HEK293 (cell line): ENCODE results near the gene SUGP2.
A peak's percentile ranks its signal among the peaks of the same experiment; 100 is the strongest.
"Not testable (repeated sequence)": the region's sequence is repeated elsewhere in the genome, so short reads cannot be mapped to it uniquely, and the experiment has no call there.

ENCODE experiments used
- CTCF ChIA-PET: fragments of 350-600 bp; formaldehyde crosslinking; extraction: SDS; loops from one replicate; lab custom pipeline; 2021; ENCODE audit warnings: antibody characterized with exemption; lab: Yijun Ruan, JAX
- POLR2A ChIA-PET: fragments of 300-600 bp; formaldehyde crosslinking; extraction: SDS; loops from one replicate; lab custom pipeline; 2020; ENCODE audit warnings: antibody characterized with exemption, inconsistent platforms; lab: Yijun Ruan, JAX
- H3K27ac ChIP-seq: fragments of 200-500 bp; sonication (Bioruptor generic); 2 replicates; pipeline ENCODE4 v1.5.1; 2014; ENCODE audit warnings: low read depth, low read length, control low read depth, inconsistent platforms; ENCODE audit errors: extremely low read depth
- H3K36me3 ChIP-seq, 2 experiments: fragments of 200-500 bp in 1 of 2; sonication (Bioruptor generic) in 1 of 2; 1 replicate in 1 of 2; 2 replicates in 1 of 2; pipeline ENCODE4 v1.5.1; 2014 to 2017; ENCODE audit warnings: inconsistent platforms in 2 of 2, low read length in 2 of 2; ENCODE audit not compliant: control insufficient read depth in 2 of 2, insufficient read depth in 1 of 2
- H3K4me1 ChIP-seq: fragments of 200-500 bp; sonication (Bioruptor generic); 2 replicates; pipeline ENCODE4 v1.5.1; 2014; ENCODE audit warnings: mild to moderate bottlenecking, low read length, inconsistent platforms; ENCODE audit not compliant: control insufficient read depth, insufficient read depth
- H3K4me3 ChIP-seq: 2 replicates; pipeline ENCODE4 v1.5.1; 2011; ENCODE audit warnings: low read depth, mild to moderate bottlenecking, control low read depth, low read length, moderate library complexity
- H3K9me3 ChIP-seq: fragments of 200-500 bp; sonication (Bioruptor generic); 2 replicates; pipeline ENCODE4 v1.5.1; 2014; ENCODE audit warnings: low read depth, low read length, inconsistent platforms; ENCODE audit not compliant: control insufficient read depth, insufficient read depth
- ELK4 ChIP-seq: IDR thresholded peaks from 2 replicates; pipeline ENCODE4 v1.6.1; 2011; ENCODE audit warnings: mild to moderate bottlenecking, low read depth, low read length, borderline replicate concordance
- GLI4 ChIP-seq: fragments of 450-650 bp; formaldehyde crosslinking; IDR thresholded peaks from 2 replicates; pipeline ENCODE4 v1.5.1; 2016; ENCODE audit warnings: missing biosample characterization, missing genetic modification characterization
- HIC1 ChIP-seq: fragments of 450-650 bp; formaldehyde crosslinking; IDR thresholded peaks from 2 replicates; pipeline ENCODE4 v1.5.1; 2016; ENCODE audit warnings: missing biosample characterization, missing genetic modification characterization
- OVOL3 ChIP-seq: fragments of 450-650 bp; formaldehyde crosslinking; IDR thresholded peaks from 2 replicates; pipeline ENCODE4 v1.5.1; 2016; ENCODE audit warnings: missing biosample characterization, missing genetic modification characterization
- PRDM10 ChIP-seq: fragments of 450-650 bp; formaldehyde crosslinking; IDR thresholded peaks from 2 replicates; pipeline ENCODE4 v1.5.1; 2016; ENCODE audit warnings: missing biosample characterization, missing genetic modification characterization
- YY1 ChIP-seq: fragments of 450-650 bp; formaldehyde crosslinking; IDR thresholded peaks from 2 replicates; pipeline ENCODE4 v1.5.1; 2018; ENCODE audit warnings: missing biosample characterization, missing genetic modification characterization
- ZFHX2 ChIP-seq: fragments of 450-650 bp; formaldehyde crosslinking; conservative IDR thresholded peaks from 2 replicates; pipeline ENCODE4 v1.5.1; 2016; ENCODE audit warnings: missing biosample characterization, missing genetic modification characterization
- ZNF155 ChIP-seq: fragments of 450-650 bp; formaldehyde crosslinking; IDR thresholded peaks from 2 replicates; pipeline ENCODE4 v1.5.1; 2016; ENCODE audit warnings: missing biosample characterization, missing genetic modification characterization
- ZNF223 ChIP-seq: fragments of 450-650 bp; formaldehyde crosslinking; IDR thresholded peaks from 2 replicates; pipeline ENCODE4 v1.5.1; 2016; ENCODE audit warnings: missing biosample characterization, missing genetic modification characterization
- ZNF473 ChIP-seq: fragments of 450-650 bp; formaldehyde crosslinking; IDR thresholded peaks from 2 replicates; pipeline ENCODE4 v1.5.1; 2017; ENCODE audit warnings: missing biosample characterization, missing genetic modification characterization
- ZNF580 ChIP-seq: fragments of 450-650 bp; formaldehyde crosslinking; IDR thresholded peaks from 2 replicates; pipeline ENCODE4 v1.5.1; 2016; ENCODE audit warnings: missing biosample characterization, missing genetic modification characterization
- ZSCAN4 ChIP-seq: fragments of 450-650 bp; formaldehyde crosslinking; IDR thresholded peaks from 2 replicates; pipeline ENCODE4 v1.5.1; 2017; ENCODE audit warnings: missing biosample characterization, missing genetic modification characterization
- ZXDB ChIP-seq: fragments of 450-650 bp; formaldehyde crosslinking; IDR thresholded peaks from 2 replicates; pipeline ENCODE4 v1.5.1; 2016; ENCODE audit warnings: missing biosample characterization, missing genetic modification characterization
- TF ChIP-seq, protein P1 (sequence below): fragments of 450-650 bp; formaldehyde crosslinking; IDR thresholded peaks from 2 replicates; pipeline ENCODE4 v1.5.1; 2016; ENCODE audit warnings: missing biosample characterization, missing genetic modification characterization
- TF ChIP-seq, protein P2 (sequence below): fragments of 450-650 bp; formaldehyde crosslinking; IDR thresholded peaks from 2 replicates; pipeline ENCODE4 v1.5.1; 2016; ENCODE audit warnings: missing biosample characterization, missing genetic modification characterization

Gene SUGP2

GRCh38 chr19:19023376-19023775 is 9.9 kb downstream of the SUGP2 start:
- H3K36me3 ChIP-seq: peaks cover 77 to 81% of the 10 kb centered on the region in 2 experiments
- POLR2A ChIA-PET, H3K4me3 ChIP-seq, H3K4me1 ChIP-seq, H3K9me3 ChIP-seq, H3K27ac ChIP-seq: not testable (repeated sequence)
- 0 out of 2 replicates have a peak, but pooled peaks have one; percentile 17 for TF ChIP-seq PRDM10
- CTCF ChIA-PET: interaction anchor here (0.6 to 0.9 kb wide), 3 partner anchors 38 to 153 kb away, joined by 3 read pairs; no protein-coding TSS in a partner anchor

- no peak overlapping the region for H3K27ac ChIP-seq
- CTCF ChIA-PET: interaction anchor here (0.6 to 1.8 kb wide), 3 partner anchors 35 to 125 kb away, joined by 3 to 4 read pairs (median 4); no protein-coding TSS in a partner anchor
- POLR2A ChIA-PET: no interaction called here
Measured at GRCh38 chr19:19022380-19022961, 10.8 kb downstream of the SUGP2 start.

More at GRCh38 chr19:19022380-19022961, 10.8 kb downstream of the SUGP2 start:
- Histone ChIP-seq H3K36me3 (peaks cover 80 to 81% of the 10 kb centered on the region in 2 experiments), H3K4me1 (no peaks in the 10 kb centered on the region), H3K9me3 (no peaks in the 10 kb centered on the region), H3K4me3 (no peak overlapping the region)
- TF ChIP-seq HIC1: no peak
- no peak for TF ChIP-seq GLI4 (tag by site-specific recombination)
- TF ChIP-seq ZNF473 (tag by site-specific recombination): no peak
- no peak for TF ChIP-seq ZSCAN4 (tag by site-specific recombination)
- TF ChIP-seq ZXDB (tag by site-specific recombination): no peak
- TF ChIP-seq ZFHX2 (tag by site-specific recombination): no peak
- TF ChIP-seq, protein P1, sequence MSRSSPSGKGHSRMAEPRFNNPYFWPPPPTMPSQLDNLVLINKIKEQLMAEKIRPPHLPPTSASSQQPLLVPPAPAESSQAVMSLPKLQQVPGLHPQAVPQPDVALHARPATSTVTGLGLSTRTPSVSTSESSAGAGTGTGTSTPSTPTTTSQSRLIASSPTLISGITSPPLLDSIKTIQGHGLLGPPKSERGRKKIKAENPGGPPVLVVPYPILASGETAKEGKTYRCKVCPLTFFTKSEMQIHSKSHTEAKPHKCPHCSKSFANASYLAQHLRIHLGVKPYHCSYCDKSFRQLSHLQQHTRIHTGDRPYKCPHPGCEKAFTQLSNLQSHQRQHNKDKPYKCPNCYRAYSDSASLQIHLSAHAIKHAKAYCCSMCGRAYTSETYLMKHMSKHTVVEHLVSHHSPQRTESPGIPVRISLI (tag by site-specific recombination): no peak
- TF ChIP-seq ELK4: no peak
- TF ChIP-seq YY1 (tag by site-specific recombination): no peak
- TF ChIP-seq, protein P2, sequence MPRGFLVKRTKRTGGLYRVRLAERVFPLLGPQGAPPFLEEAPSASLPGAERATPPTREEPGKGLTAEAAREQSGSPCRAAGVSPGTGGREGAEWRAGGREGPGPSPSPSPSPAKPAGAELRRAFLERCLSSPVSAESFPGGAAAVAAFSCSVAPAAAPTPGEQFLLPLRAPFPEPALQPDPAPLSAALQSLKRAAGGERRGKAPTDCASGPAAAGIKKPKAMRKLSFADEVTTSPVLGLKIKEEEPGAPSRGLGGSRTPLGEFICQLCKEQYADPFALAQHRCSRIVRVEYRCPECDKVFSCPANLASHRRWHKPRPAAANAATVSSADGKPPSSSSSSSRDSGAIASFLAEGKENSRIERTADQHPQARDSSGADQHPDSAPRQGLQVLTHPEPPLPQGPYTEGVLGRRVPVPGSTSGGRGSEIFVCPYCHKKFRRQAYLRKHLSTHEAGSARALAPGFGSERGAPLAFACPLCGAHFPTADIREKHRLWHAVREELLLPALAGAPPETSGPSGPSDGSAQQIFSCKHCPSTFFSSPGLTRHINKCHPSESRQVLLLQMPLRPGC: no peak
- TF ChIP-seq OVOL3 (tag by site-specific recombination): no peak
- TF ChIP-seq ZNF155: no peak
- TF ChIP-seq ZNF223: no peak
- TF ChIP-seq ZNF580 (tag by site-specific recombination): no peak
